Measurements from ENCODE around the gene PAPOLA.

- TF ChIP-seq, protein P1, sequence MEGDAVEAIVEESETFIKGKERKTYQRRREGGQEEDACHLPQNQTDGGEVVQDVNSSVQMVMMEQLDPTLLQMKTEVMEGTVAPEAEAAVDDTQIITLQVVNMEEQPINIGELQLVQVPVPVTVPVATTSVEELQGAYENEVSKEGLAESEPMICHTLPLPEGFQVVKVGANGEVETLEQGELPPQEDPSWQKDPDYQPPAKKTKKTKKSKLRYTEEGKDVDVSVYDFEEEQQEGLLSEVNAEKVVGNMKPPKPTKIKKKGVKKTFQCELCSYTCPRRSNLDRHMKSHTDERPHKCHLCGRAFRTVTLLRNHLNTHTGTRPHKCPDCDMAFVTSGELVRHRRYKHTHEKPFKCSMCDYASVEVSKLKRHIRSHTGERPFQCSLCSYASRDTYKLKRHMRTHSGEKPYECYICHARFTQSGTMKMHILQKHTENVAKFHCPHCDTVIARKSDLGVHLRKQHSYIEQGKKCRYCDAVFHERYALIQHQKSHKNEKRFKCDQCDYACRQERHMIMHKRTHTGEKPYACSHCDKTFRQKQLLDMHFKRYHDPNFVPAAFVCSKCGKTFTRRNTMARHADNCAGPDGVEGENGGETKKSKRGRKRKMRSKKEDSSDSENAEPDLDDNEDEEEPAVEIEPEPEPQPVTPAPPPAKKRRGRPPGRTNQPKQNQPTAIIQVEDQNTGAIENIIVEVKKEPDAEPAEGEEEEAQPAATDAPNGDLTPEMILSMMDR (IDR thresholded peaks at IDR 0.05; ENCODE audit: insufficient read depth, low read depth, low read length): no peak
- TF ChIP-seq EZH2 (IDR thresholded peaks at IDR 0.05; ENCODE audit: insufficient read depth, low read length): no peak
Measured at GRCh38 chr14:96580566-96580965, 78.4 kb downstream of the PAPOLA start.
